ENCODE data around the gene LRRC73. TPM values are rescaled to one million over a fixed set of nuclear protein-coding genes. Genes with fewer than 3 reads are reported as not detected.
A peak's percentile ranks its signal among the peaks of the same experiment; 100 is the strongest.

Gene LRRC73
- total RNA-seq, 1 donor from 2014 or later: not detected

- H3K9me3 ChIP-seq: no peaks in the 10 kb centered on the region
- peak overlapping the region; percentile 37 to 76 for H3K27ac ChIP-seq
- peaks cover 10 to 11% of the 10 kb centered on the region in 2 donors for H3K4me1 ChIP-seq
- no peaks in the 10 kb centered on the region for H3K36me3 ChIP-seq
- peak overlapping the region; percentile 65 to 99 for H3K4me3 ChIP-seq
- intact Hi-C loops (cut with DNase I): no loop called here
- no peak for DNase-seq (ENCODE audit: low spot score in 2 of 2)
- H3K27me3 ChIP-seq: no peaks in the 10 kb centered on the region
- TF ChIP-seq CTCF (IDR thresholded peaks at IDR 0.05): no peak
Observed at GRCh38 chr6:43478008-43478372, 32.2 kb downstream of the LRRC73 start.

- intact Hi-C loops (cut with DNase I): loop anchor here (1.0 to 2.0 kb wide), 2 partner anchors 39 to 50 kb away; partner anchors contain the start of genes ABCC10, POLR1C and YIPF3
- peak within 1 kb of the TSS; percentile 37 to 76 for H3K27ac ChIP-seq
Observed at GRCh38 chr6:43477235-43478007, 32.7 kb downstream of the LRRC73 start, which contains the start of gene TJAP1. TJAP1 (plus strand) TSS chr6:43477570; CDS start chr6:43499002, 21,432 bp downstream.

GRCh38 chr6:43476746-43477145 is 33.4 kb downstream of the LRRC73 start:
- Histone ChIP-seq H3K9me3 (no peaks in the 10 kb centered on the region), H3K27ac (peak overlapping the region in 1 of 2 donors; percentile 76), H3K4me3 (peak overlapping the region; percentile 65 to 99), H3K27me3 (no peaks in the 10 kb centered on the region), H3K36me3 (no peaks in the 10 kb centered on the region), H3K4me1 (peaks cover 10 to 11% of the 10 kb centered on the region in 2 donors)
- TF ChIP-seq CTCF (IDR thresholded peaks at IDR 0.05): no peak
- DNase-seq (ENCODE audit: low spot score in 2 of 2): no peak
- intact Hi-C loops (cut with DNase I): loop anchor here (1.0 to 2.0 kb wide), 2 partner anchors 40 to 49 kb away; partner anchors contain the start of genes ABCC10, POLR1C and YIPF3

More at GRCh38 chr6:43477235-43478007, 32.7 kb downstream of the LRRC73 start, which contains the start of gene TJAP1:
- Histone ChIP-seq H3K27me3 (no peaks in the 10 kb centered on the region), H3K36me3 (no peaks in the 10 kb centered on the region), H3K4me1 (peaks cover 10 to 11% of the 10 kb centered on the region in 2 donors), H3K9me3 (no peaks in the 10 kb centered on the region), H3K4me3 (peak within 1 kb of the TSS; percentile 65 to 99)
- DNase-seq (ENCODE audit: low spot score in 2 of 2): peak; percentile 70 to 95
- TF ChIP-seq CTCF (IDR thresholded peaks at IDR 0.05): no peak

GRCh38 chr6:43475516-43475915 is 34.6 kb downstream of the LRRC73 start:
- Histone ChIP-seq H3K27me3 (no peaks in the 10 kb centered on the region), H3K27ac (no peak overlapping the region), H3K9me3 (no peaks in the 10 kb centered on the region), H3K4me3 (no peak overlapping the region), H3K36me3 (no peaks in the 10 kb centered on the region), H3K4me1 (peaks cover 10 to 11% of the 10 kb centered on the region in 2 donors)
- no peak for TF ChIP-seq CTCF (IDR thresholded peaks at IDR 0.05)
- intact Hi-C loops (cut with DNase I): no loop called here
- DNase-seq (ENCODE audit: low spot score in 2 of 2): no peak

GRCh38 chr6:43472515-43472914 is 37.6 kb downstream of the LRRC73 start:
- Histone ChIP-seq H3K27ac (no peak overlapping the region), H3K27me3 (no peaks in the 10 kb centered on the region), H3K36me3 (no peaks in the 10 kb centered on the region), H3K4me1 (no peaks in the 10 kb centered on the region), H3K4me3 (no peak overlapping the region), H3K9me3 (no peaks in the 10 kb centered on the region)
- no peak for DNase-seq (ENCODE audit: low spot score in 2 of 2)
- TF ChIP-seq CTCF (IDR thresholded peaks at IDR 0.05): no peak
- intact Hi-C loops (cut with DNase I): no loop called here
